HUDEP-2 (cell line): ENCODE data around the gene LDHB.
"Not testable (repeated sequence)": the region's sequence is repeated elsewhere in the genome, so short reads cannot be mapped to it uniquely, and the experiment has no call there.

Experiments used
- DNase-seq, 76 experiments: peaks; one replicate each; lab custom pipeline; 2025; ENCODE audit not compliant: unreplicated experiment in 76 of 76; lab: John Stamatoyannopoulos, UW

The LDHB gene

GRCh38 chr12:21657326-21658077 is at the start of gene LDHB:
LDHB (minus strand) TSS chr12:21657842; CDS start chr12:21654671, 3,171 bp downstream.
- peak; percentile 38 to 95 (median 88) for DNase-seq

- DNase-seq: no peak
These were observed 47.2 kb upstream of the LDHB start for GRCh38 chr12:21704847-21705246.

GRCh38 chr12:21699851-21700250 is 42.2 kb upstream of the LDHB start:
- DNase-seq: no peak

- peak in 6 of 76 experiments; percentile 2 to 34 (median 12) for DNase-seq
These were observed 40.4 kb upstream of the LDHB start for GRCh38 chr12:21697904-21698630.

GRCh38 chr12:21696625-21697024 is 39.0 kb upstream of the LDHB start:
- no peak for DNase-seq

- no peak for DNase-seq
These were observed 38.3 kb upstream of the LDHB start for GRCh38 chr12:21695986-21696385.

- DNase-seq: no peak
These were observed 37.0 kb upstream of the LDHB start for GRCh38 chr12:21694660-21695059.

- no peak for DNase-seq
These were observed 33.9 kb upstream of the LDHB start for GRCh38 chr12:21691515-21691914.

- no peak for DNase-seq
These were observed 33.2 kb upstream of the LDHB start for GRCh38 chr12:21690704-21691368.

GRCh38 chr12:21683115-21683514 is 25.5 kb upstream of the LDHB start:
- DNase-seq: no peak

- no peak for DNase-seq
These were observed 21.3 kb upstream of the LDHB start for GRCh38 chr12:21678959-21679358.

GRCh38 chr12:21677622-21678277 is 20.1 kb upstream of the LDHB start:
- no peak for DNase-seq

- no peak for DNase-seq
These were observed 19.6 kb upstream of the LDHB start for GRCh38 chr12:21677204-21677603.

GRCh38 chr12:21676776-21677175 is 19.1 kb upstream of the LDHB start:
- DNase-seq: no peak

GRCh38 chr12:21675641-21676040 is 18.0 kb upstream of the LDHB start:
- no peak for DNase-seq

GRCh38 chr12:21675096-21675495 is 17.5 kb upstream of the LDHB start:
- no peak for DNase-seq

- not testable (repeated sequence) for DNase-seq
These were observed 16.3 kb upstream of the LDHB start for GRCh38 chr12:21673830-21674552.

GRCh38 chr12:21672146-21672545 is 14.5 kb upstream of the LDHB start:
- DNase-seq: no peak

- no peak for DNase-seq
These were observed 9.1 kb upstream of the LDHB start for GRCh38 chr12:21666722-21667121.

GRCh38 chr12:21665816-21666215 is 8.2 kb upstream of the LDHB start:
- DNase-seq: no peak
